Measurements from ENCODE around the gene FALEC. TPM values are rescaled to one million over a fixed set of nuclear protein-coding genes. Genes with fewer than 3 reads are reported as not detected.

FALEC gene
- total and polyA plus RNA-seq, 2 experiments from 2014 or later: 1.7 TPM; not detected in 1

GRCh38 chr1:150521196-150521968 is 5.8 kb downstream of the FALEC start (continued):
- TF ChIP-seq ZNF462 (CRISPR knock-in tag; IDR thresholded peaks at IDR 0.05) (no peak), ZNF114 (CRISPR knock-in tag; IDR thresholded peaks at IDR 0.05) (no peak), CTCF (conservative IDR thresholded peaks at IDR 0.05; ENCODE audit: low read depth in 2 of 2) (no peak), STAT1 (IDR thresholded peaks at IDR 0.05; ENCODE audit: unreplicated experiment) (no peak), POLR2AphosphoS5 (IDR thresholded peaks at IDR 0.05; ENCODE audit: low read depth) (no peak), ZNF331 (CRISPR knock-in tag; IDR thresholded peaks at IDR 0.05; ENCODE audit: low read depth) (no peak)

GRCh38 chr1:150525348-150525747 is 9.8 kb downstream of the FALEC start:
- H3F3A ChIP-seq (replicated peaks; ENCODE audit: low read depth): no peaks in the 10 kb centered on the region
- H3K4me2 ChIP-seq: no peak overlapping the region
- no peaks in the 10 kb centered on the region for H3K79me2 ChIP-seq (replicated peaks; ENCODE audit: insufficient read depth)
- no peaks in the 10 kb centered on the region for H3K4me1 ChIP-seq (ENCODE audit: insufficient read depth)
- no peak for DNase-seq (ENCODE audit: low spot score)
- Mint-ChIP-seq H3K36me3 (ENCODE audit: low read depth) (no peaks in the 10 kb centered on the region), H3K27me3 (ENCODE audit: insufficient read depth, low read depth, poor library complexity) (no peaks in the 10 kb centered on the region), H3K4me1 (no peaks in the 10 kb centered on the region), H3K27ac (no peak overlapping the region), H3K9me3 (no peaks in the 10 kb centered on the region), H3K4me3 (no peak overlapping the region)
- no peak overlapping the region for H2AFZ ChIP-seq
- H3K27me3 ChIP-seq (ENCODE audit: insufficient read depth): no peaks in the 10 kb centered on the region
- H3K4me3 ChIP-seq: no peak overlapping the region
- no peak for ATAC-seq
- H4K20me1 ChIP-seq (replicated peaks; ENCODE audit: insufficient read depth): no peaks in the 10 kb centered on the region
- H3K27ac ChIP-seq (ENCODE audit: low read depth): no peak overlapping the region
- no peaks in the 10 kb centered on the region for H3K36me3 ChIP-seq (ENCODE audit: insufficient read depth)
- H3K9me2 ChIP-seq (ENCODE audit: insufficient read depth): no peaks in the 10 kb centered on the region
- no peak for TF ChIP-seq REST (IDR thresholded peaks at IDR 0.05; ENCODE audit: unreplicated experiment)
- TF ChIP-seq POLR2AphosphoS5 (IDR thresholded peaks at IDR 0.05; ENCODE audit: low read depth): no peak
- TF ChIP-seq CTCF (conservative IDR thresholded peaks at IDR 0.05; ENCODE audit: low read depth in 2 of 2): no peak
- TF ChIP-seq EZH2phosphoT487 (IDR thresholded peaks at IDR 0.05; ENCODE audit: unreplicated experiment): no peak
- no peak for TF ChIP-seq NANOG (IDR thresholded peaks at IDR 0.05; ENCODE audit: borderline replicate concordance)
- no peak for TF ChIP-seq STAT1 (IDR thresholded peaks at IDR 0.05; ENCODE audit: unreplicated experiment)

All from GM23338 (cell line).